ENCODE results near the gene LMNA.
A peak's percentile ranks its signal among the peaks of the same experiment; 100 is the strongest.
"Not testable (repeated sequence)": the region's sequence is repeated elsewhere in the genome, so short reads cannot be mapped to it uniquely, and the experiment has no call there.

Gene LMNA

GRCh38 chr1:156104861-156105832, 9.4 kb upstream of the LMNA start:
- DNase-seq (ENCODE audit: low spot score), result no peak

GRCh38 chr1:156106624-156107488, 7.7 kb upstream of the LMNA start:
- no peak for DNase-seq (ENCODE audit: low spot score)

- no peak for DNase-seq (ENCODE audit: low spot score)
Observed at GRCh38 chr1:156108057-156108456, 6.5 kb upstream of the LMNA start.

GRCh38 chr1:156108664-156109241, 5.8 kb upstream of the LMNA start:
- no peak for DNase-seq (ENCODE audit: low spot score)

- no peak for DNase-seq (ENCODE audit: low spot score)
Observed at GRCh38 chr1:156110252-156110651, 4.3 kb upstream of the LMNA start.

- no peak for DNase-seq (ENCODE audit: low spot score)
Observed at GRCh38 chr1:156111355-156111962, 3.1 kb upstream of the LMNA start.

GRCh38 chr1:156112276-156113137, 2.0 kb upstream of the LMNA start:
- no peak for DNase-seq (ENCODE audit: low spot score)

- no peak for DNase-seq (ENCODE audit: low spot score)
Observed at GRCh38 chr1:156113282-156113950, 1.1 kb upstream of the LMNA start.

- no peak for DNase-seq (ENCODE audit: low spot score)
Observed at GRCh38 chr1:156114919-156115513, 505 bp downstream of the LMNA start.

- DNase-seq (ENCODE audit: low spot score), result peak; percentile 63
Observed at GRCh38 chr1:156115514-156116374, 1.2 kb downstream of the LMNA start.

- not testable (repeated sequence) for DNase-seq (ENCODE audit: low spot score)
Observed at GRCh38 chr1:156116731-156117130, 2.2 kb downstream of the LMNA start.

- no peak for DNase-seq (ENCODE audit: low spot score)
Observed at GRCh38 chr1:156117414-156118176, 3.1 kb downstream of the LMNA start.

- no peak for DNase-seq (ENCODE audit: low spot score)
Observed at GRCh38 chr1:156118177-156118868, 3.8 kb downstream of the LMNA start.

- no peak for DNase-seq (ENCODE audit: low spot score)
Observed at GRCh38 chr1:156119503-156120209, 5.1 kb downstream of the LMNA start.

- no peak for DNase-seq (ENCODE audit: low spot score)
Observed at GRCh38 chr1:156120318-156120717, 5.8 kb downstream of the LMNA start.

GRCh38 chr1:156121005-156121404, 6.5 kb downstream of the LMNA start:
- not testable (repeated sequence) for DNase-seq (ENCODE audit: low spot score)

GRCh38 chr1:156121457-156121856, 6.9 kb downstream of the LMNA start:
- no peak for DNase-seq (ENCODE audit: low spot score)
